GM12878 (cell line): ENCODE data around the gene MCAT. TPM values are rescaled to one million over a fixed set of nuclear protein-coding genes. Genes with fewer than 3 reads are reported as not detected.
A peak's percentile ranks its signal among the peaks of the same experiment; 100 is the strongest.

Experiments
- ATAC-seq: fragments of 200-7000 bp; cut with Tn5 transposase; 3 replicates; pipeline ENCODE4 v1.9.1; 2020; ENCODE audit warnings: mild to moderate bottlenecking, moderate library complexity
- BruUV-seq: library from RNA; stranded (reverse); fragments of 400-500 nt; replicated peaks from 2 replicates; lab custom pipeline; 2021; lab: Mats Ljungman, UMichigan
- CTCF ChIA-PET: fragments of 300-600 bp; sonication (Branson Sonifier 250); formaldehyde crosslinking; extraction: SDS; loops from one replicate; lab custom pipeline; 2021; ENCODE audit warnings: inconsistent platforms; lab: Yijun Ruan, JAX
- POLR2A ChIA-PET: fragments of 350-600 bp; formaldehyde crosslinking; extraction: SDS; loops from one replicate; lab custom pipeline; 2021; ENCODE audit warnings: inconsistent platforms; lab: Charles Lee
- RAD21 ChIA-PET: fragments of 300-600 bp; sonication (Branson Sonifier 250); formaldehyde crosslinking; loops from one replicate; lab custom pipeline; 2023; ENCODE audit warnings: antibody characterized with exemption; ENCODE audit not compliant: unreplicated experiment; lab: Charles Lee
- SMC1A ChIA-PET: fragments of 300-600 bp; sonication (Branson Sonifier 250); formaldehyde crosslinking; loops from one replicate; lab custom pipeline; 2023; ENCODE audit not compliant: unreplicated experiment, uncharacterized antibody; lab: Charles Lee
- DNase-seq: peaks from one replicate; pipeline ENCODE4 v3.0.0-alpha.2; 2011; ENCODE audit warnings: low read depth, low spot score
- FAIRE-seq: peaks from 3 replicates; lab custom pipeline; 2011; peaks lifted over from hg19 to GRCh38; lab: Jason Lieb, UNC
- H2AFZ ChIP-seq: 2 replicates; pipeline ENCODE4 v1.6.0; 2011; ENCODE audit warnings: low read depth, low read length, control low read depth; ENCODE audit not compliant: control insufficient read depth
- H3K27ac ChIP-seq: 2 replicates; pipeline ENCODE4 v1.5.1; 2011; ENCODE audit warnings: control low read depth; ENCODE audit not compliant: control insufficient read depth, insufficient read depth
- H3K27me3 ChIP-seq, 2 experiments: replicated peaks in 1 of 2; 2 replicates each; pipeline versions ENCODE4 v1.6.0 to v1.6.1; 2011; ENCODE audit warnings: low read length in 1 of 2; ENCODE audit not compliant: control insufficient read depth in 2 of 2, insufficient read depth in 2 of 2
- H3K36me3 ChIP-seq, 2 experiments: 2 replicates each; pipeline ENCODE4 v1.5.1; 2011; ENCODE audit warnings: low read length in 1 of 2; ENCODE audit not compliant: control insufficient read depth in 2 of 2, insufficient read depth in 2 of 2
- H3K4me1 ChIP-seq: 2 replicates; pipeline ENCODE4 v1.6.1; 2011; ENCODE audit warnings: mild to moderate bottlenecking, low read length, moderate library complexity, mixed read lengths; ENCODE audit not compliant: control insufficient read depth, insufficient read depth
- H3K4me2 ChIP-seq: 2 replicates; pipeline ENCODE4 v1.6.0; 2011; ENCODE audit warnings: control low read depth; ENCODE audit not compliant: control insufficient read depth, insufficient read depth
- H3K4me3 ChIP-seq: fragments of 200-600 bp; sonication (generic); 2 replicates; pipeline ENCODE4 v1.5.1; 2016
- H3K79me2 ChIP-seq: 2 replicates; pipeline ENCODE4 v1.6.0; 2011; ENCODE audit warnings: low read length; ENCODE audit not compliant: control insufficient read depth, insufficient read depth
- H3K9ac ChIP-seq: 2 replicates; pipeline ENCODE4 v1.8.0; 2011; ENCODE audit warnings: low read length, control low read depth, mixed read lengths; ENCODE audit not compliant: control insufficient read depth, insufficient read depth
- H3K9me3 ChIP-seq: replicated peaks from 3 replicates; pipeline ENCODE4 v1.5.1; 2011; ENCODE audit warnings: mild to moderate bottlenecking, low read length; ENCODE audit not compliant: control insufficient read depth, insufficient read depth
- H4K20me1 ChIP-seq: 2 replicates; pipeline ENCODE4 v1.6.0; 2011; ENCODE audit not compliant: control insufficient read depth, insufficient read depth
- BHLHE40 ChIP-seq, 2 experiments: fragments of 450-650 bp in 1 of 2; IDR thresholded peaks; 2 replicates each; pipeline ENCODE4 v1.6.1; 2011 to 2017; ENCODE audit warnings: low read depth in 2 of 2, borderline replicate concordance in 1 of 2, improper control_type of control experiment in 1 of 2, low read length in 1 of 2, mild to moderate bottlenecking in 1 of 2
- ETV6 ChIP-seq, 2 experiments: fragments of 450-650 bp in 1 of 2; IDR thresholded peaks in 1 of 2; conservative IDR thresholded peaks in 1 of 2; 2 replicates each; pipeline ENCODE4 v1.6.1; 2014; ENCODE audit warnings: antibody characterized with exemption in 1 of 2, borderline replicate concordance in 1 of 2, low read depth in 1 of 2, mild to moderate bottlenecking in 1 of 2, moderate library complexity in 1 of 2
- GABPA ChIP-seq: IDR thresholded peaks from 2 replicates; pipeline ENCODE4 v1.6.1; 2014; ENCODE audit warnings: antibody characterized with exemption, low read depth, mild to moderate bottlenecking, inconsistent platforms
- IKZF2 ChIP-seq, 2 experiments: fragments of 450-650 bp; IDR thresholded peaks; 2 replicates each; pipeline ENCODE4 v1.6.1; 2017; ENCODE audit warnings: mild to moderate bottlenecking in 2 of 2, moderate library complexity in 2 of 2
- KLF5 ChIP-seq: fragments of 450-650 bp; IDR thresholded peaks from 2 replicates; pipeline ENCODE4 v1.6.1; 2014; ENCODE audit warnings: mild to moderate bottlenecking; ENCODE audit not compliant: partially characterized antibody
- NFIC ChIP-seq: IDR thresholded peaks from 2 replicates; pipeline ENCODE4 v1.6.1; 2012; ENCODE audit warnings: low read depth, mild to moderate bottlenecking, inconsistent platforms, low read length, moderate library complexity
- NFXL1 ChIP-seq: fragments of 450-650 bp; IDR thresholded peaks from 2 replicates; pipeline ENCODE4 v1.6.1; 2017; ENCODE audit warnings: antibody characterized with exemption, mild to moderate bottlenecking, borderline replicate concordance
- NR2F1 ChIP-seq: fragments of 450-650 bp; conservative IDR thresholded peaks from 2 replicates; pipeline ENCODE4 v1.6.1; 2017; ENCODE audit warnings: mild to moderate bottlenecking
- SPI1 ChIP-seq: IDR thresholded peaks from 2 replicates; pipeline ENCODE4 v1.6.1; 2011; ENCODE audit warnings: low read depth, mild to moderate bottlenecking, low read length, moderate library complexity, borderline replicate concordance; ENCODE audit not compliant: insufficient read depth
- SREBF1 ChIP-seq: IDR thresholded peaks from 2 replicates; pipeline ENCODE4 v1.6.1; 2012; ENCODE audit warnings: mild to moderate bottlenecking, low read length
- WGBS: methylation state at CpG from one replicate; pipeline ENCODE4 v1.1.6; 2016; ENCODE audit warnings: low lambda C conversion rate; ENCODE audit not compliant: insufficient replicate concordance, insufficient coverage; ENCODE audit errors: missing lambda C conversion rate; 5-methylcytosine and 5-hydroxymethylcytosine counted together
- in situ Hi-C: fragments of 300-500 bp; cut with MboI; formaldehyde crosslinking; loops from 9 replicates; pipeline ENCODE4 v1.14.3; 2018; ENCODE audit warnings: mixed read lengths
- intact Hi-C: fragments of 100-400 bp; cut with micrococcal nuclease; formaldehyde crosslinking; loops from one replicate; pipeline ENCODE4 v1.14.2; 2022; ENCODE audit not compliant: unreplicated experiment
- polyA plus RNA-seq, 11 experiments: library from polyadenylated mRNA; depleted of rRNA in 4 of 11; unstranded in 6 of 11; stranded (reverse) in 5 of 11; fragments of >200 nt; fragmentation: Nextera tagmentation in 4 of 11; fragmentation: Illumina TruSeq in 1 of 11; extraction: Ambion mirVana in 4 of 11; extraction: Trizol in 1 of 11; gene quantifications; 1 replicate in 1 of 11; 2 replicates in 10 of 11; pipeline versions ENCODE4 v1.2.1 to v1.2.3, GENCODE V29; 2011 to 2016; ENCODE audit warnings: inconsistent platforms in 2 of 11, missing spikeins in 2 of 11, low read depth in 1 of 11
- total RNA-seq, 4 experiments: library from RNA; depleted of rRNA in 3 of 4; stranded (reverse); fragments of >200 nt in 3 of 4; fragmentation: Illumina TruSeq in 1 of 4; extraction: Trizol in 1 of 4; gene quantifications; 2 replicates each; pipeline versions ENCODE4 v1.2.1 to v1.2.3, GENCODE V29; 2013 to 2021
- TF ChIP-seq, protein P1 (sequence below): fragments of 450-650 bp; formaldehyde crosslinking; IDR thresholded peaks from 2 replicates; pipeline ENCODE4 v1.4.0; 2022; ENCODE audit warnings: mild to moderate bottlenecking, moderate library complexity

MCAT gene
- total and polyA plus RNA-seq, 10 of the 15 experiments (the other 5 are each of a cell fraction or from before 2014, with no cell fraction given), result 3.6 to 29.1 (median 19.3) TPM

- no peaks in the 10 kb centered on the region for H3K9me3 ChIP-seq
- BruUV-seq, result TSS peak; percentile 83
- DNase-seq (no peak), ATAC-seq (no peak), FAIRE-seq (no peak)
- H4K20me1 ChIP-seq, result no peaks in the 10 kb centered on the region
- WGBS, result 28% methylated on average over 9 of the region's 9 CpGs
- H3K4me3 ChIP-seq, result peak overlapping the region; percentile 74
- peak overlapping the region; percentile 27; the same call in 1 of the 2 replicates for H3K27ac ChIP-seq
- in situ Hi-C loops (no loop called here), intact Hi-C loops (loop anchor here (5.0 kb wide), 1 partner anchor 476 kb away; the partner anchor contains the start of gene POLDIP3)
- H3K27me3 ChIP-seq, result no peaks in the 10 kb centered on the region
- ChIA-PET CTCF (no interaction called here), SMC1A (no interaction called here), RAD21 (no interaction called here), POLR2A (no interaction called here)
- peak overlapping the region; percentile 83 for H2AFZ ChIP-seq
- peak overlapping the region; percentile 49 for H3K9ac ChIP-seq
- no peaks in the 10 kb centered on the region for H3K36me3 ChIP-seq
- H3K4me2 ChIP-seq, result peak overlapping the region; percentile 69
- no peaks in the 10 kb centered on the region; the same call in 1 of the 2 replicates for H3K79me2 ChIP-seq
- peaks cover 15% of the 10 kb centered on the region for H3K4me1 ChIP-seq
- TF ChIP-seq GABPA (no peak), IKZF2 (IDR thresholded peaks at IDR 0.05) (peak; percentile 10 to 13; a peak in 1 of 4 replicates), KLF5 (no peak)
- TF ChIP-seq, all 136 proteins: peak for 1
Measured at GRCh38 chr22:43088627-43088983, 54.6 kb downstream of the MCAT start.

DNA sequence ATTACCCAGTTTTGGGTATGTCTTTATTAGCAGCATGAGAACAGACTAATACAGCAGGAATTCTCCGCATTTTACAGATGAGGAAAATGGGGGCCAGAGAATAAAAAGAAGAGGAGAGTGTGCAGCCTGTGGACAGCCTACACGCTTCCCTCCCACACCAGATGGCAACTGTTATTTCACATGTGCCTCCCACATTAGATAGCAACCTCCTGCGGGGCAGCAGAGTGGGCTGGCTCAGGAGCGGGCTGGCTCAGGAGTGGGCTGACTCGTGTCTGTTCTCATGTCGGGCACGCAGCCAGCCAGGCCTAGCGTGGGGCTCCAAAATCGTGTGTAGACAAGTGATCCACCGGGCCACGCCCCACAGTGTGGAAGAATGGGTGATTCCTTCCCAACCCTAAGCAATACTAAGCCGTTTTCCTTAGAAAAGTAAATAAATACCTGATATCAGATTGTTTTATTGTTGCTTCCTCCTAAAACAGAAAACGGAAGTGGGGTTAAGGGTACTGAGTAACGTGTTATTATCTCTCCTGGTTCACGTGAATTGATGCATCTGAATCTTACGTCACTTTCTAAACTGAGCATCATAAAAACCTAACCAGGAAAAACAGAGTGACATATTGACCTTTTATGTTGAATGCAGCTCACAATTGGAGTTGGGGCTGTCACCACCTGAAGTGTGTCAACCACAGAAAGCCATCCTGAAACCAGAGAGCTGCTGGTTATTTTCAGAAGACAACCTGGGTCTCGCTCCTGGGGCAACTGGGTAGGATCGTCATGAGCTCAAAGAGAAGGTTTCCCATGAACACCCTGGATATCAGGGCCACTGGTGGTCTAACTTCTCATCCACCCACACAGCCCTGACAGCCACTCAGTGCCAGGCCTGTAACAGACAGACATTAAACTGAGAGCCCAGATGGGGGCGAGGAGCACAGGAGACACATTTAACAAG is 57.3 kb downstream of the MCAT start:
- Histone ChIP-seq H3K4me3 (no peak overlapping the region), H3K27me3 (no peaks in the 10 kb centered on the region), H3K4me1 (peaks cover 15% of the 10 kb centered on the region), H2AFZ (peak overlapping the region; percentile 62), H4K20me1 (no peaks in the 10 kb centered on the region), H3K27ac (peak overlapping the region; percentile 22; the same call in 1 of the 2 replicates), H3K4me2 (peak overlapping the region; percentile 50), H3K79me2 (no peaks in the 10 kb centered on the region; the same call in 1 of the 2 replicates), H3K9me3 (no peaks in the 10 kb centered on the region), H3K9ac (no peak overlapping the region), H3K36me3 (no peaks in the 10 kb centered on the region)
- CTCF ChIA-PET, result interaction anchor here (0.9 to 1.3 kb wide), 4 partner anchors 58 to 305 kb away, joined by 3 read pairs; no protein-coding TSS in a partner anchor
- peak; percentile 40 for DNase-seq
- peak; percentile 17 for ATAC-seq
- POLR2A ChIA-PET, result interaction anchor here (0.6 kb wide), 1 partner anchor 13 kb away, joined by 3 read pairs; no protein-coding TSS in a partner anchor
- 70% methylated on average over 19 of the region's 19 CpGs for WGBS
- in situ Hi-C loops (no loop called here), intact Hi-C loops (loop anchor here (5.0 kb wide), 1 partner anchor 474 kb away; the partner anchor contains the start of gene POLDIP3)
- SMC1A ChIA-PET, result no interaction called here
- RAD21 ChIA-PET, result interaction anchor here (0.9 to 1.0 kb wide), 2 partner anchors 61 to 102 kb away, joined by 3 to 5 read pairs; no protein-coding TSS in a partner anchor
- no TSS peak for BruUV-seq
- FAIRE-seq, result peak; percentile 57
- peak; percentile 76 to 87 for TF ChIP-seq BHLHE40 (IDR thresholded peaks at IDR 0.05; ENCODE audit: borderline replicate concordance in 1 of 2, low read depth in 2 of 2, low read length in 1 of 2)
- TF ChIP-seq NR2F1, result peak; percentile 96
- peak; percentile 49; the same call in 1 of the 2 replicates for TF ChIP-seq NFIC
- TF ChIP-seq ETV6 (conservative IDR thresholded peaks at IDR 0.05 in 1 of 2, IDR thresholded peaks at IDR 0.05 in 1 of 2; ENCODE audit: borderline replicate concordance in 1 of 2, low read depth in 1 of 2), result peak in 1 of 2 experiments; percentile 68; a peak in 1 of 4 replicates
- TF ChIP-seq SREBF1, result no peak
- TF ChIP-seq, protein P1, sequence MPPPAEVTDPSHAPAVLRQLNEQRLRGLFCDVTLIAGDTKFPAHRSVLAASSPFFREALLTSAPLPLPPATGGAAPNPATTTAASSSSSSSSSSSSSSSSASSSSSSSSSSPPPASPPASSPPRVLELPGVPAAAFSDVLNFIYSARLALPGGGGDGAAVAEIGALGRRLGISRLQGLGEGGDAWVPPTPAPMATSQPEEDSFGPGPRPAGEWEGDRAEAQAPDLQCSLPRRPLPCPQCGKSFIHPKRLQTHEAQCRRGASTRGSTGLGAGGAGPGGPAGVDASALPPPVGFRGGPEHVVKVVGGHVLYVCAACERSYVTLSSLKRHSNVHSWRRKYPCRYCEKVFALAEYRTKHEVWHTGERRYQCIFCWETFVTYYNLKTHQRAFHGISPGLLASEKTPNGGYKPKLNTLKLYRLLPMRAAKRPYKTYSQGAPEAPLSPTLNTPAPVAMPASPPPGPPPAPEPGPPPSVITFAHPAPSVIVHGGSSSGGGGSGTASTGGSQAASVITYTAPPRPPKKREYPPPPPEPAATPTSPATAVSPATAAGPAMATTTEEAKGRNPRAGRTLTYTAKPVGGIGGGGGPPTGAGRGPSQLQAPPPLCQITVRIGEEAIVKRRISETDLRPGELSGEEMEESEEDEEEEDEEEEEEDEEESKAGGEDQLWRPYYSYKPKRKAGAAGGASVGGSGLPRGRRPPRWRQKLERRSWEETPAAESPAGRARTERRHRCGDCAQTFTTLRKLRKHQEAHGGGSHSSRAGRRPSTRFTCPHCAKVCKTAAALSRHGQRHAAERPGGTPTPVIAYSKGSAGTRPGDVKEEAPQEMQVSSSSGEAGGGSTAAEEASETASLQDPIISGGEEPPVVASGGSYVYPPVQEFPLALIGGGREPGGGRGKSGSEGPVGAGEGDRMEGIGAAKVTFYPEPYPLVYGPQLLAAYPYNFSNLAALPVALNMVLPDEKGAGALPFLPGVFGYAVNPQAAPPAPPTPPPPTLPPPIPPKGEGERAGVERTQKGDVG (CRISPR knock-in tag), result no peak
- TF ChIP-seq SPI1, result peak; percentile 37; the same call in 1 of the 2 replicates
- TF ChIP-seq NFXL1, result no peak
